Kidney glomerular epithelial cell (primary cell): Measurements from ENCODE around the gene TMCO5A.
A peak's percentile ranks its signal among the peaks of the same experiment; 100 is the strongest.

Source experiments
- DNase-seq: peaks from one replicate; lab custom pipeline; 2025; lab: John Stamatoyannopoulos, UW

The TMCO5A gene

GRCh38 chr15:37973856-37974255 lies 39.4 kb downstream of the TMCO5A start:
- no peak for DNase-seq

- no peak for DNase-seq
Measured at GRCh38 chr15:37978231-37978630, 43.8 kb downstream of the TMCO5A start.

DNA sequence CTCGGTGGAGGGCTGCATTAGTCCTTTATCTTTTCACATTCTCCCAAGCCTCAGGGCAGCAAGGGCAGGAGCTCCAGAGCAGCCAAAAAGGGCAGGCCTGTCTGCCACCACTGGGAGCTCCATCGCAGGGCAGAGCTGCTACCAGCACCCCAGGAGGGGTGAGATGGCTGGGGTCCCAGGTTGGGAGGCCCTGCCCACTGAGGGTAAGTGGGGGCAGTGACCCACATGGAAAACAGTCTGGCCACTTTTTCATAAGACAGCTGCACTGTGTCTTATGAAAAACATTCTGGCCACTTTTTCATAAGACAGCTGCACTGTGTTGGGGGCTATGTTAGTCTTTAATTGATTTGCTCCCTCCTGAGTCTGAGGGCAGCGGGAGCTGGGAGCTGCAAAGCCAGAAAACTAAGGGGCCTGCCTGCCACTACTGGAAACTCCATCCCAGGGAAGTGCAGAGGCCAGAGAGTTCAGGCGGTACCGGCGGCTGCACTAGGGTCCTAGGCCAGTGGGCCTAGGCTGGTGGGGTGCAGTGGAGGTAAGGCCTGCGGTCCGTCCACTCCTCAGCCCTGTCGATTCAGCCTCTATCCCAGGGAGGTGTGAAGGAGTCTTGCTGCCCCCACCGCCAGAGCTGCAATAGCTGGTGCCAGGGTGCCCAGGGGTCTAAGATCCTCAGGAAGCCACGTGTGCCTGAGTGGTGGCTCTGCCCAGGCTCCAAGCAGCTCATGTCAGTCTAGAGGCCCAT lies 45.4 kb downstream of the TMCO5A start:
- no peak for DNase-seq

DNA sequence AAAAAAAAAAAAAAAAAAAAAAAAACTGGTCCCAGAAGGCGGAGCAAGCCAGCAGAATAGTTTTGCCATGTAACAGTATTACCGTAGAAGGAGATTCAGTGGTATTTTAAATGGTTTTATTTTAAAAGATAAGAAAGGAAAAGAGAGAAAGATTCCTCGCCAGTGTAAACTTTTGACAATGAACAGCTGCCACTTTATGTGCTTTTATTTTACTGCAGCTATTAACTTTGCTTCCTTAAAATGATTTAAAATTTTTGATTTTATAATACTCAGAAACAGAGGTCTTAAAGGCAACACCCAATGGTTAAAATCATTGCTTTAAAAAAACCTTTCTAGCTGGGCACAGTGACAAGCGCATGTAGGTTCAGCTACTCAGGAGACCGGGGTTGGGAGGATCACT lies 46.8 kb downstream of the TMCO5A start:
- no peak for DNase-seq

- peak; percentile 48 for DNase-seq
Measured at GRCh38 chr15:37981775-37982174, 47.3 kb downstream of the TMCO5A start.

DNA sequence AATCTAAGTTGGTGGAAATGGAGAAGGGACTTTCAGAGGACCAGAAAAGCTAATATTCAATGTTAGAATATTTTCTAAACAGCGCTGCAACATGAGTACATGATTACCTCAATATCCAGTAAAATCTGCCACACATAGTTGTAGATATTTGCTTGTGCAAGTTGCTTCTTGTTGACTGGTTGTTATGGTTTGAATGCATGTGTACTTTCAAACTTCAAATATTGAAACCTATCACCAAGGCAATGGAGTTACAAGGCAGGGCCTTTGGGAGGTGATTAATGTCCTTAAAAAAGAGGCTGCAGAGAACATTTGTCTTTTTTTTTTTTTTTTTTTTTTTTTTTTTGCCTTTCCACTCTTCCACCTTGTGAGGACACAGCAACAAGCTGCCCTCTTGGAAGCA lies 49.9 kb downstream of the TMCO5A start:
- no peak for DNase-seq

DNA sequence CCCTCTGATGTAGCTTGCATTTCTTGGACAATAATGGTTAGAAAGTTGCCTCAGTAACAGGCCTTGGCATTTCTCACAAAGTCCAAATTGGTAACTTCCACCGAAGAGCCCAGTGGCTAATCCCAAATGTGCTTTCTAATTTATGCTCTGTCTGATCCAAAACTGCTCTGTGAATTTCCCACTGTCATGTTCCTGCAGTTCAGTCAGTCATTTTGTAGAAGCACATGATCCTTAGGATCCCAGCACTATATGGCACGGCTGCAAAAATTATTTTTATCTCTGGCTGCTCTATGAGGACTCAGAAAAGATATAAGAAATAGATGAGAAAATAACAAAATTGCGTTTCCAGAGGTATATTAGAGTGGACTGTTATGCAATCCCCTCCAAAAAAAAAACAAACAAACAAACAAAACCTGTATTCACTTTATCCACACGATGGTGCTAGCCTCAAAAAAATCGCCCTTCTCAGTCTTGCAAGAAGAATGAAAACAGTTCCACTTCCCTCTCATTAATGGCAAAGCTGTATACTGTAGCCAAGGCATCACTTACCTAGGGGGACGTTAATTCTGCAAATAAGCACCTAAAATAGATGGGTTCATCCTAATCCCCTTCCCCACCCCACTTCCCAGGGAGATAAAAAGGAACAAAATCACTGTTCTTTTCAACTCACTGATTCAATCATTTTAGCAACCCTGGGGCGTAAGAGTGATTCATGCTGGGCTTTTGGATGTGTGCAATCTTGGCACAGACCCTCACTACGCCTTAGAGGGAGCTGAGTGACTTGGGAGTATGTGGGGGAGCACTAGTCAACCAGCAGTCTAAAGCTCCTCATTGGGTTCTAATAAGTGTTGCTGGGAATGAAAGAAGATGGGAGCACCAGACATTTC lies 61.3 kb downstream of the TMCO5A start:
- DNase-seq, result peak; percentile 27
